Endodermal cell (in vitro differentiated cells): Measurements from ENCODE around the gene CEACAM19. TPM values are rescaled to one million over a fixed set of nuclear protein-coding genes. Genes with fewer than 3 reads are reported as not detected.

Source experiments
- DNase-seq: peaks from one replicate; pipeline ENCODE4 v3.0.0-alpha.2; 2017
- H3K27ac ChIP-seq: 2 replicates; pipeline ENCODE4 v1.5.1; 2013; ENCODE audit warnings: mild to moderate bottlenecking, low read depth, low read length, moderate library complexity
- H3K27me3 ChIP-seq: 2 replicates; pipeline ENCODE4 v1.6.1; 2013; ENCODE audit warnings: mild to moderate bottlenecking, low read length, moderate library complexity; ENCODE audit not compliant: insufficient read depth, control insufficient read depth, poor library complexity, severe bottlenecking
- H3K36me3 ChIP-seq: 2 replicates; pipeline ENCODE4 v1.7.0; 2013; ENCODE audit warnings: mild to moderate bottlenecking, low read length, moderate library complexity; ENCODE audit not compliant: control insufficient read depth, insufficient read depth
- H3K4me1 ChIP-seq: one replicate; pipeline ENCODE4 v1.7.0; 2013; ENCODE audit warnings: low read length; ENCODE audit not compliant: control insufficient read depth, insufficient read depth
- H3K4me3 ChIP-seq: 2 replicates; pipeline ENCODE4 v1.5.1; 2013; ENCODE audit warnings: mild to moderate bottlenecking, low read length, moderate library complexity
- H3K9ac ChIP-seq: 2 replicates; pipeline ENCODE4 v1.6.1; 2013; ENCODE audit warnings: mild to moderate bottlenecking, low read length, moderate library complexity; ENCODE audit not compliant: poor library complexity, severe bottlenecking; ENCODE audit errors: extremely low read depth
- H3K9me3 ChIP-seq: 2 replicates; pipeline ENCODE4 v1.6.1; 2013; ENCODE audit warnings: mild to moderate bottlenecking, low read length, moderate library complexity; ENCODE audit not compliant: control insufficient read depth
- H3K27ac Mint-ChIP-seq: 2 replicates; pipeline ENCODE4 v1.8.0; 2020; ENCODE audit warnings: mixed read lengths
- H3K27me3 Mint-ChIP-seq: 2 replicates; pipeline ENCODE4 v1.8.0; 2021; ENCODE audit warnings: mild to moderate bottlenecking, mixed read lengths; ENCODE audit not compliant: insufficient read depth
- H3K36me3 Mint-ChIP-seq: 2 replicates; pipeline ENCODE4 v1.8.0; 2020; ENCODE audit warnings: low read depth, mixed read lengths
- H3K4me1 Mint-ChIP-seq: 2 replicates; pipeline ENCODE4 v1.8.0; 2020; ENCODE audit warnings: mixed read lengths
- H3K4me3 Mint-ChIP-seq: 2 replicates; pipeline ENCODE4 v1.8.0; 2020; ENCODE audit warnings: mild to moderate bottlenecking, moderate library complexity, mixed read lengths
- H3K9me3 Mint-ChIP-seq: 2 replicates; pipeline ENCODE4 v1.8.0; 2020; ENCODE audit warnings: mild to moderate bottlenecking, mixed read lengths
- CTCF ChIP-seq: fragments of 200-600 bp; sonication (generic); conservative IDR thresholded peaks from 2 replicates; pipeline ENCODE4 v1.5.0; 2021; ENCODE audit warnings: antibody characterized with exemption, mild to moderate bottlenecking
- WGBS, 2 experiments: methylation state at CpG; one replicate each; pipeline versions ENCODE4 v1.1.5 to v1.1.7; 2013; ENCODE audit warnings: missing lambda C conversion rate in 2 of 2, mixed read lengths in 1 of 2; ENCODE audit not compliant: insufficient coverage in 1 of 2, insufficient read length in 1 of 2; 5-methylcytosine and 5-hydroxymethylcytosine counted together
- total RNA-seq, 2 donors: library from RNA; stranded (reverse); fragmentation: NEBNext Ultra II Directional in 1 of 2; extraction: Animal tissue kit (Norgen Biotek cat#: 25700) in 1 of 2; gene quantifications; 2 replicates in 1 of 2; 3 replicates in 1 of 2; pipeline ENCODE4 v1.2.1, GENCODE V29; 2021

Gene CEACAM19
- total RNA-seq, 2 donors from 2014 or later, result 2.2 to 2.8 TPM

GRCh38 chr19:44723299-44723951 is 52.1 kb downstream of the CEACAM19 start:
- Histone ChIP-seq H3K4me3 (no peak overlapping the region), H3K4me1 (peaks cover 2% of the 10 kb centered on the region), H3K9ac (no peak overlapping the region), H3K9me3 (no peaks in the 10 kb centered on the region), H3K27me3 (no peaks in the 10 kb centered on the region), H3K27ac (no peak overlapping the region), H3K36me3 (no peaks in the 10 kb centered on the region)
- H3K4me1 Mint-ChIP-seq, result peaks cover 2% of the 10 kb centered on the region
- peaks cover 5% of the 10 kb centered on the region for H3K27me3 Mint-ChIP-seq
- H3K27ac Mint-ChIP-seq, result no peak overlapping the region
- no peaks in the 10 kb centered on the region for H3K36me3 Mint-ChIP-seq
- no peaks in the 10 kb centered on the region for H3K9me3 Mint-ChIP-seq
- no peak for DNase-seq
- 77 to 82% methylated on average over 9 to 10 of the region's 10 CpGs for WGBS, 2 experiments
- no peak overlapping the region for H3K4me3 Mint-ChIP-seq
- no peak for TF ChIP-seq CTCF

DNA sequence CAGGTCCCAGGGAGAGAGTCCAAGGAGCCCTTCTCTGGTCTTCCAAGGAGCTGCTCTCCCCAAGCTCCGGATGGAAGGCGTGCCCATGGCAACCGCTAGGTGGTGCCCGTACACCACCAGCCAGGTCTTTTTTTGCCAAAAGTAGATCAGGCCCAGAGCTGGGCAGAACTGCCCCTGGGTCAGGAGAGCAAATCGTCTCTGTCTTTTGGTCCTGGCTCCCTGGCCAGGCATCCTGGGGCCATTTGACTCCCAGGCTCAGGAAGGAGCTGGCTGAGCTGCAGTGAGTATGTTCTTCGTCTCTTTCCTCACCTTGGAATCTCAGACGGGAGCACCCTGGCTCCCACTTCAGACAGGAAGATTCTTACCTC is 52.7 kb downstream of the CEACAM19 start:
- Mint-ChIP-seq H3K9me3 (no peaks in the 10 kb centered on the region), H3K4me3 (no peak overlapping the region), H3K27ac (no peak overlapping the region), H3K36me3 (no peaks in the 10 kb centered on the region), H3K4me1 (no peaks in the 10 kb centered on the region), H3K27me3 (peaks cover 7% of the 10 kb centered on the region)
- H3K4me1 ChIP-seq, result no peaks in the 10 kb centered on the region
- WGBS, 2 experiments, result 27 to 35% methylated on average over 4 to 7 of the region's 7 CpGs
- no peak overlapping the region for H3K27ac ChIP-seq
- H3K27me3 ChIP-seq, result no peaks in the 10 kb centered on the region
- no peak overlapping the region for H3K4me3 ChIP-seq
- no peaks in the 10 kb centered on the region for H3K9me3 ChIP-seq
- peak; percentile 97 for DNase-seq
- TF ChIP-seq CTCF, result peak; percentile 99
- no peaks in the 10 kb centered on the region for H3K36me3 ChIP-seq
- no peak overlapping the region for H3K9ac ChIP-seq

- Mint-ChIP-seq H3K36me3 (no peaks in the 10 kb centered on the region), H3K27ac (no peak overlapping the region), H3K4me3 (no peak overlapping the region), H3K27me3 (peaks cover 7% of the 10 kb centered on the region), H3K9me3 (no peaks in the 10 kb centered on the region), H3K4me1 (no peaks in the 10 kb centered on the region)
- Histone ChIP-seq H3K27me3 (no peaks in the 10 kb centered on the region), H3K27ac (no peak overlapping the region), H3K9ac (no peak overlapping the region), H3K9me3 (no peaks in the 10 kb centered on the region), H3K4me1 (no peaks in the 10 kb centered on the region), H3K4me3 (no peak overlapping the region), H3K36me3 (no peaks in the 10 kb centered on the region)
- DNase-seq, result no peak
- TF ChIP-seq CTCF, result no peak
- WGBS, 2 experiments, result 80 to 91% methylated on average over 6 to 18 of the region's 18 CpGs
These were observed 54.0 kb downstream of the CEACAM19 start for GRCh38 chr19:44725251-44725650.
